SU-DHL-6 (cell line): ENCODE data around the gene ENPP5.

ENCODE experiments used
- EZH2phosphoT487 ChIP-seq: fragments of 200-600 bp; sonication (generic), shearing (Covaris generic); conservative IDR thresholded peaks from 2 replicates; pipeline ENCODE4 v1.6.1; 2018; ENCODE audit warnings: mild to moderate bottlenecking, antibody characterized with exemption, low read length, moderate library complexity, mixed read lengths
- TF ChIP-seq, protein P1 (sequence below): fragments of 200-600 bp; sonication (generic); IDR thresholded peaks from one replicate; pipeline ENCODE4 v1.5.1; 2017; ENCODE audit warnings: antibody characterized with exemption, mild to moderate bottlenecking, low read length, moderate library complexity; ENCODE audit not compliant: insufficient read depth, poor library complexity, severe bottlenecking

- TF ChIP-seq, protein P1, sequence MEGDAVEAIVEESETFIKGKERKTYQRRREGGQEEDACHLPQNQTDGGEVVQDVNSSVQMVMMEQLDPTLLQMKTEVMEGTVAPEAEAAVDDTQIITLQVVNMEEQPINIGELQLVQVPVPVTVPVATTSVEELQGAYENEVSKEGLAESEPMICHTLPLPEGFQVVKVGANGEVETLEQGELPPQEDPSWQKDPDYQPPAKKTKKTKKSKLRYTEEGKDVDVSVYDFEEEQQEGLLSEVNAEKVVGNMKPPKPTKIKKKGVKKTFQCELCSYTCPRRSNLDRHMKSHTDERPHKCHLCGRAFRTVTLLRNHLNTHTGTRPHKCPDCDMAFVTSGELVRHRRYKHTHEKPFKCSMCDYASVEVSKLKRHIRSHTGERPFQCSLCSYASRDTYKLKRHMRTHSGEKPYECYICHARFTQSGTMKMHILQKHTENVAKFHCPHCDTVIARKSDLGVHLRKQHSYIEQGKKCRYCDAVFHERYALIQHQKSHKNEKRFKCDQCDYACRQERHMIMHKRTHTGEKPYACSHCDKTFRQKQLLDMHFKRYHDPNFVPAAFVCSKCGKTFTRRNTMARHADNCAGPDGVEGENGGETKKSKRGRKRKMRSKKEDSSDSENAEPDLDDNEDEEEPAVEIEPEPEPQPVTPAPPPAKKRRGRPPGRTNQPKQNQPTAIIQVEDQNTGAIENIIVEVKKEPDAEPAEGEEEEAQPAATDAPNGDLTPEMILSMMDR = no peak
- no peak for TF ChIP-seq EZH2phosphoT487
Observed at GRCh38 chr6:46215213-46215612, 44.4 kb upstream of the ENPP5 start.
